Neutrophil (primary cell): ENCODE results near the gene NDUFAF8.
A peak's percentile ranks its signal among the peaks of the same experiment; 100 is the strongest.

Source experiments
- H3K27ac ChIP-seq: fragments of 200-600 bp; sonication (generic); 2 replicates; pipeline ENCODE4 v1.5.1; 2016; ENCODE audit warnings: mild to moderate bottlenecking, moderate library complexity
- H3K27me3 ChIP-seq: fragments of 200-600 bp; sonication (generic); 2 replicates; pipeline ENCODE4 v1.6.0; 2016; ENCODE audit warnings: mild to moderate bottlenecking
- H3K36me3 ChIP-seq: fragments of 200-600 bp; sonication (generic); 2 replicates; pipeline ENCODE4 v1.5.1; 2017
- H3K4me1 ChIP-seq, 2 experiments: fragments of 200-600 bp in 1 of 2; sonication (generic) in 1 of 2; 1 replicate in 1 of 2; 2 replicates in 1 of 2; pipeline versions ENCODE4 v1.5.1 to v1.6.1; 2013 to 2016; ENCODE audit warnings: low read depth in 1 of 2, low read length in 1 of 2, mild to moderate bottlenecking in 1 of 2, moderate library complexity in 1 of 2; ENCODE audit not compliant: control insufficient read depth in 1 of 2, insufficient read depth in 1 of 2
- H3K4me3 ChIP-seq, 2 experiments: fragments of 200-600 bp in 1 of 2; sonication (generic) in 1 of 2; 1 replicate in 1 of 2; 2 replicates in 1 of 2; pipeline ENCODE4 v1.5.1; 2013 to 2016; ENCODE audit warnings: low read depth in 1 of 2, low read length in 1 of 2, mild to moderate bottlenecking in 1 of 2, moderate library complexity in 1 of 2
- H3K9me3 ChIP-seq: fragments of 200-600 bp; sonication (generic); 2 replicates; pipeline ENCODE4 v1.5.1; 2016
- TF ChIP-seq, protein P1 (sequence below): fragments of 200-600 bp; sonication (generic); IDR thresholded peaks from 2 replicates; pipeline ENCODE4 v1.5.1; 2016; ENCODE audit warnings: antibody characterized with exemption

NDUFAF8 gene

DNA sequence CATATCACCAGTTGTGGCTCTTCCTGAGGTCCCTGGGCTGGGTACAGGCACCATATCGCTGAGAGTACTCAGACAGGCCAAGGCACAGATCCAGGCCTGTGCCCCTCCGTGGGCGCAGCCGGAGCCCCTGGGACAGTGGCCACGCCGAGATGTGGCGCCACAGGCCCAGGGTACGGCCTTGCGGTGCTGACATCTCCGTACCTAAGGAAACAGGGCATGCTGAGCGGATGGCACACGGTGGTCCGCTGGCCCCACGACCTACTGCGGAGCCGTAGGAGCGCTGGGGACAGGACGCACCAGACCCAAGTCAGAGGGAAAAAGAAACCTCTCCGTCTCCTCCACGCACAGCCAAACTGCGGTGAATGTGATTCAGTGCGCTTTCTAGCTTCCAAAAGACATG is 26.5 kb downstream of the NDUFAF8 start:
- Histone ChIP-seq H3K4me1 (peaks cover 50 to 52% of the 10 kb centered on the region in 2 experiments), H3K36me3 (peaks cover 65% of the 10 kb centered on the region), H3K27ac (peak overlapping the region; percentile 74), H3K27me3 (no peaks in the 10 kb centered on the region), H3K9me3 (no peaks in the 10 kb centered on the region), H3K4me3 (no peak overlapping the region)
- TF ChIP-seq, protein P1, sequence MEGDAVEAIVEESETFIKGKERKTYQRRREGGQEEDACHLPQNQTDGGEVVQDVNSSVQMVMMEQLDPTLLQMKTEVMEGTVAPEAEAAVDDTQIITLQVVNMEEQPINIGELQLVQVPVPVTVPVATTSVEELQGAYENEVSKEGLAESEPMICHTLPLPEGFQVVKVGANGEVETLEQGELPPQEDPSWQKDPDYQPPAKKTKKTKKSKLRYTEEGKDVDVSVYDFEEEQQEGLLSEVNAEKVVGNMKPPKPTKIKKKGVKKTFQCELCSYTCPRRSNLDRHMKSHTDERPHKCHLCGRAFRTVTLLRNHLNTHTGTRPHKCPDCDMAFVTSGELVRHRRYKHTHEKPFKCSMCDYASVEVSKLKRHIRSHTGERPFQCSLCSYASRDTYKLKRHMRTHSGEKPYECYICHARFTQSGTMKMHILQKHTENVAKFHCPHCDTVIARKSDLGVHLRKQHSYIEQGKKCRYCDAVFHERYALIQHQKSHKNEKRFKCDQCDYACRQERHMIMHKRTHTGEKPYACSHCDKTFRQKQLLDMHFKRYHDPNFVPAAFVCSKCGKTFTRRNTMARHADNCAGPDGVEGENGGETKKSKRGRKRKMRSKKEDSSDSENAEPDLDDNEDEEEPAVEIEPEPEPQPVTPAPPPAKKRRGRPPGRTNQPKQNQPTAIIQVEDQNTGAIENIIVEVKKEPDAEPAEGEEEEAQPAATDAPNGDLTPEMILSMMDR: no peak

DNA sequence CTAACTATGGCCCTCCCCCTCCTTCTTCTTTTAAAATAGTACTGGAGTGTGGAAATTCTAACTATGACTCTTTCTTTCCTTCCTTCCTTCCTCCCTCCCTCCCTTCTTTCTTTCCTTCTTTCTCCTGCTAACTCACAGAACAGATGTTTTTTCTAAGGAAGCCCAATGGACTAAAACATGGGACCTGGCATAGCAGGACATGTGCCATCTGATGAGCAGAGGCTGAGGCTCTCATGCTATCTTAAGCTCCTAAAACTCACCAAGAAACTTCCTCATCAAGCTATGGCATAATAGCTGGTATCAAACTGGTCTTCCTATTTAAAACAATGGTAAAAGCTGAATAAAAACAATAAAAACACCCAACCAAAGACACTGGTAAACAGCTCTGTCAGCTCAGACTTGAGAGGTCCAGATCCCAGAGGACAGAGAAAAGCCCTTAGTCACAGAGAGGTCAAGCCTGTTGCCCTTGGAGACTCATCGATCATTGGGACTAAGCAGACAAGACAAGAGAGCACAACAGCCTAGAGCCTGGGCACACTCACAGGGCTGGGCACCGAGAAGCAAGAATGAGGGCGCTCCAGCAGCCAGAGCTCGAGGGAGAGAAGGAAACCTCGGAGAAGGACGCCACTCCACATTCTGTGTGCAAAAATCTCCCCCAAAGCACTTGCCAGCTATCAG is 28.4 kb downstream of the NDUFAF8 start:
- H3K4me3 ChIP-seq: no peak overlapping the region
- H3K27me3 ChIP-seq: no peaks in the 10 kb centered on the region
- TF ChIP-seq, protein P1: no peak
- H3K4me1 ChIP-seq: peaks cover 69% of the 10 kb centered on the region in 2 experiments
- no peaks in the 10 kb centered on the region for H3K9me3 ChIP-seq
- H3K27ac ChIP-seq: peak overlapping the region; percentile 74
- peaks cover 58% of the 10 kb centered on the region for H3K36me3 ChIP-seq

DNA sequence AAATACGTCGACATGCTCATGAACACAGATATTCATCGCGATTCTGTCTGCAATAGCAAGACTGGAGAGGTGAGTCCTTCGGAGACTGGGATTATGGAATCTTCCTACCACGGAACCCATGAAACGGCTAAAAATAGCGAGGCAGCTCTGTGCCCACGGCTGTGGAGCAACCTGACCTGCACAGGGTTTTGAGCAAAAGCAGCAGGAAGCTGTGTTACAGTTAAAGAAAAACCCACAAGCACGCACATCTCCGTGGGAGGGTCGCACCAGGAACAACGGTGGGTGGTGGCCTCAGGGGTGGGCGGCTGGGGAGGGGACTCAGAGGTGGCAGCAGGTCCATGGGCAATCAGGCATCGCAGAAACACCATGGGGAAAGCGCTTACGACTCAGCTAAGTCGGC is 31.2 kb downstream of the NDUFAF8 start:
- H3K4me3 ChIP-seq: no peak overlapping the region
- TF ChIP-seq, protein P1: no peak
- H3K36me3 ChIP-seq: peaks cover 54% of the 10 kb centered on the region
- H3K4me1 ChIP-seq: peaks cover 86 to 89% of the 10 kb centered on the region in 2 experiments
- H3K27ac ChIP-seq: peak overlapping the region; percentile 67
- no peaks in the 10 kb centered on the region for H3K9me3 ChIP-seq
- H3K27me3 ChIP-seq: no peaks in the 10 kb centered on the region

- H3K36me3 ChIP-seq: peaks cover 53% of the 10 kb centered on the region
- H3K27ac ChIP-seq: peak overlapping the region; percentile 67
- peaks cover 77 to 80% of the 10 kb centered on the region in 2 experiments for H3K4me1 ChIP-seq
- TF ChIP-seq, protein P1: no peak
- H3K4me3 ChIP-seq: no peak overlapping the region
- H3K27me3 ChIP-seq: no peaks in the 10 kb centered on the region
- H3K9me3 ChIP-seq: no peaks in the 10 kb centered on the region
Observed at GRCh38 chr17:81271226-81271625, 32.1 kb downstream of the NDUFAF8 start.

DNA sequence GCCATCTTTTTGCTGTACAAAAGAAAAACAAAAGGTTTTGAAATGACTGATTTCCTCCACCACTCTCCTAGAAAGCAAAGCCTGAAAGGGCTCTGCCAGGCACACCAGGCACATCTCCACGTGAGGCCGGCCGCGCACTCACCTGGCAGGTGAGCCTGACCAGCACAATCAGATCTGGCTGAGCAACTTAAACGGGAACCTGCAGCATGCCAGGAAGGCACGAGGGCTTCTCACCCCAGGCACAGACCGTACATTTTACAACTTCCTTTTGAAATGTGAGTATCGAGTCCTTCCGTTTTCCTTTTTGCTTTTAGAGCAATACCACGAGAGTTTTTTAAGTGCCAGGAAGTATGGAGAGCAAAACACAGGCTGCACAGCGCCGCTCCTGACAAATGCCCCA is 33.5 kb downstream of the NDUFAF8 start:
- H3K9me3 ChIP-seq: no peaks in the 10 kb centered on the region

More for the DNA sequence above, 33.5 kb downstream of the NDUFAF8 start:
- Histone ChIP-seq H3K4me1 (peaks cover 63 to 66% of the 10 kb centered on the region in 2 experiments), H3K27me3 (no peaks in the 10 kb centered on the region), H3K4me3 (peak overlapping the region; percentile 12 to 24), H3K36me3 (peaks cover 67% of the 10 kb centered on the region), H3K27ac (peak overlapping the region; percentile 82)
- TF ChIP-seq, protein P1: no peak
